GM12878 (cell line): ENCODE data around the gene ITGB5. TPM values are rescaled to one million over a fixed set of nuclear protein-coding genes. Genes with fewer than 3 reads are reported as not detected.
"Not testable (repeated sequence)": the region's sequence is repeated elsewhere in the genome, so short reads cannot be mapped to it uniquely, and the experiment has no call there.

Source experiments
- ATAC-seq: fragments of 200-7000 bp; cut with Tn5 transposase; 3 replicates; pipeline ENCODE4 v1.9.1; 2020; ENCODE audit warnings: mild to moderate bottlenecking, moderate library complexity
- BruUV-seq: library from RNA; stranded (reverse); fragments of 400-500 nt; replicated peaks from 2 replicates; lab custom pipeline; 2021; lab: Mats Ljungman, UMichigan
- CTCF ChIA-PET: fragments of 300-600 bp; sonication (Branson Sonifier 250); formaldehyde crosslinking; extraction: SDS; loops from one replicate; lab custom pipeline; 2021; ENCODE audit warnings: inconsistent platforms; lab: Yijun Ruan, JAX
- POLR2A ChIA-PET: fragments of 350-600 bp; formaldehyde crosslinking; extraction: SDS; loops from one replicate; lab custom pipeline; 2021; ENCODE audit warnings: inconsistent platforms; lab: Charles Lee
- RAD21 ChIA-PET: fragments of 300-600 bp; sonication (Branson Sonifier 250); formaldehyde crosslinking; loops from one replicate; lab custom pipeline; 2023; ENCODE audit warnings: antibody characterized with exemption; ENCODE audit not compliant: unreplicated experiment; lab: Charles Lee
- SMC1A ChIA-PET: fragments of 300-600 bp; sonication (Branson Sonifier 250); formaldehyde crosslinking; loops from one replicate; lab custom pipeline; 2023; ENCODE audit not compliant: unreplicated experiment, uncharacterized antibody; lab: Charles Lee
- DNase-seq: peaks from one replicate; pipeline ENCODE4 v3.0.0-alpha.2; 2011; ENCODE audit warnings: low read depth, low spot score
- FAIRE-seq: peaks from 3 replicates; lab custom pipeline; 2011; peaks lifted over from hg19 to GRCh38; lab: Jason Lieb, UNC
- H2AFZ ChIP-seq: 2 replicates; pipeline ENCODE4 v1.6.0; 2011; ENCODE audit warnings: low read depth, low read length, control low read depth; ENCODE audit not compliant: control insufficient read depth
- H3K27ac ChIP-seq: 2 replicates; pipeline ENCODE4 v1.5.1; 2011; ENCODE audit warnings: control low read depth; ENCODE audit not compliant: control insufficient read depth, insufficient read depth
- H3K27me3 ChIP-seq, 2 experiments: replicated peaks in 1 of 2; 2 replicates each; pipeline versions ENCODE4 v1.6.0 to v1.6.1; 2011; ENCODE audit warnings: low read length in 1 of 2; ENCODE audit not compliant: control insufficient read depth in 2 of 2, insufficient read depth in 2 of 2
- H3K36me3 ChIP-seq, 2 experiments: 2 replicates each; pipeline ENCODE4 v1.5.1; 2011; ENCODE audit warnings: low read length in 1 of 2; ENCODE audit not compliant: control insufficient read depth in 2 of 2, insufficient read depth in 2 of 2
- H3K4me1 ChIP-seq: 2 replicates; pipeline ENCODE4 v1.6.1; 2011; ENCODE audit warnings: mild to moderate bottlenecking, low read length, moderate library complexity, mixed read lengths; ENCODE audit not compliant: control insufficient read depth, insufficient read depth
- H3K4me2 ChIP-seq: 2 replicates; pipeline ENCODE4 v1.6.0; 2011; ENCODE audit warnings: control low read depth; ENCODE audit not compliant: control insufficient read depth, insufficient read depth
- H3K4me3 ChIP-seq: fragments of 200-600 bp; sonication (generic); 2 replicates; pipeline ENCODE4 v1.5.1; 2016
- H3K79me2 ChIP-seq: 2 replicates; pipeline ENCODE4 v1.6.0; 2011; ENCODE audit warnings: low read length; ENCODE audit not compliant: control insufficient read depth, insufficient read depth
- H3K9ac ChIP-seq: 2 replicates; pipeline ENCODE4 v1.8.0; 2011; ENCODE audit warnings: low read length, control low read depth, mixed read lengths; ENCODE audit not compliant: control insufficient read depth, insufficient read depth
- H3K9me3 ChIP-seq: replicated peaks from 3 replicates; pipeline ENCODE4 v1.5.1; 2011; ENCODE audit warnings: mild to moderate bottlenecking, low read length; ENCODE audit not compliant: control insufficient read depth, insufficient read depth
- H4K20me1 ChIP-seq: 2 replicates; pipeline ENCODE4 v1.6.0; 2011; ENCODE audit not compliant: control insufficient read depth, insufficient read depth
- BHLHE40 ChIP-seq, 2 experiments: fragments of 450-650 bp in 1 of 2; IDR thresholded peaks; 2 replicates each; pipeline ENCODE4 v1.6.1; 2011 to 2017; ENCODE audit warnings: low read depth in 2 of 2, borderline replicate concordance in 1 of 2, improper control_type of control experiment in 1 of 2, low read length in 1 of 2, mild to moderate bottlenecking in 1 of 2
- CREM ChIP-seq: IDR thresholded peaks from 2 replicates; pipeline ENCODE4 v1.6.1; 2014; ENCODE audit warnings: antibody characterized with exemption, low read depth
- HCFC1 ChIP-seq: fragments of 150-350 bp; IDR thresholded peaks from 2 replicates; pipeline ENCODE4 v1.6.1; 2014; ENCODE audit warnings: low read length
- MLLT1 ChIP-seq: fragments of 450-650 bp; IDR thresholded peaks from 2 replicates; pipeline ENCODE4 v1.6.1; 2016; ENCODE audit warnings: mild to moderate bottlenecking
- PAX5 ChIP-seq: IDR thresholded peaks from 2 replicates; pipeline ENCODE4 v1.6.1; 2011; ENCODE audit warnings: low read depth, low read length, borderline replicate concordance
- RFX5 ChIP-seq: IDR thresholded peaks from 2 replicates; pipeline ENCODE4 v1.6.1; 2011; ENCODE audit warnings: low read depth, low read length, improper control_type of control experiment
- SMAD5 ChIP-seq: IDR thresholded peaks from 2 replicates; pipeline ENCODE4 v1.6.1; 2016; ENCODE audit warnings: antibody characterized with exemption, low read depth
- TCF3 ChIP-seq: IDR thresholded peaks from 2 replicates; pipeline ENCODE4 v1.6.1; 2012; ENCODE audit warnings: low read depth, mild to moderate bottlenecking, low read length, borderline replicate concordance; ENCODE audit not compliant: insufficient read depth
- YY1 ChIP-seq: IDR thresholded peaks from 2 replicates; pipeline ENCODE4 v1.6.1; 2011; ENCODE audit warnings: low read depth, mild to moderate bottlenecking, low read length
- ZBTB4 ChIP-seq: fragments of 450-650 bp; formaldehyde crosslinking; IDR thresholded peaks from 2 replicates; pipeline ENCODE4 v1.4.0; 2022; ENCODE audit warnings: mild to moderate bottlenecking, moderate library complexity
- ZSCAN29 ChIP-seq: fragments of 450-650 bp; IDR thresholded peaks from 2 replicates; pipeline ENCODE4 v1.6.1; 2017; ENCODE audit warnings: mild to moderate bottlenecking, moderate library complexity
- WGBS: methylation state at CpG from one replicate; pipeline ENCODE4 v1.1.6; 2016; ENCODE audit warnings: low lambda C conversion rate; ENCODE audit not compliant: insufficient replicate concordance, insufficient coverage; ENCODE audit errors: missing lambda C conversion rate; 5-methylcytosine and 5-hydroxymethylcytosine counted together
- in situ Hi-C: fragments of 300-500 bp; cut with MboI; formaldehyde crosslinking; loops from 9 replicates; pipeline ENCODE4 v1.14.3; 2018; ENCODE audit warnings: mixed read lengths
- intact Hi-C: fragments of 100-400 bp; cut with micrococcal nuclease; formaldehyde crosslinking; loops from one replicate; pipeline ENCODE4 v1.14.2; 2022; ENCODE audit not compliant: unreplicated experiment
- polyA plus RNA-seq, 11 experiments: library from polyadenylated mRNA; depleted of rRNA in 4 of 11; unstranded in 6 of 11; stranded (reverse) in 5 of 11; fragments of >200 nt; fragmentation: Nextera tagmentation in 4 of 11; fragmentation: Illumina TruSeq in 1 of 11; extraction: Ambion mirVana in 4 of 11; extraction: Trizol in 1 of 11; gene quantifications; 1 replicate in 1 of 11; 2 replicates in 10 of 11; pipeline versions ENCODE4 v1.2.1 to v1.2.3, GENCODE V29; 2011 to 2016; ENCODE audit warnings: inconsistent platforms in 2 of 11, missing spikeins in 2 of 11, low read depth in 1 of 11
- total RNA-seq, 4 experiments: library from RNA; depleted of rRNA in 3 of 4; stranded (reverse); fragments of >200 nt in 3 of 4; fragmentation: Illumina TruSeq in 1 of 4; extraction: Trizol in 1 of 4; gene quantifications; 2 replicates each; pipeline versions ENCODE4 v1.2.1 to v1.2.3, GENCODE V29; 2013 to 2021

Gene ITGB5
- total and polyA plus RNA-seq, 10 of the 15 experiments (the other 5 are each of a cell fraction or from before 2014, with no cell fraction given), result 0.05 to 10.0 (median 0.83) TPM; not detected in 2

- no peak overlapping the region for H3K9ac ChIP-seq
- no peak overlapping the region for H2AFZ ChIP-seq
- no peaks in the 10 kb centered on the region for H3K36me3 ChIP-seq
- no peaks in the 10 kb centered on the region for H3K79me2 ChIP-seq
- H3K27me3 ChIP-seq, result no peaks in the 10 kb centered on the region
- SMC1A ChIA-PET, result interaction anchor here (0.6 to 1.5 kb wide), 5 partner anchors 8 to 1296 kb away, joined by 3 to 5 read pairs (median 3); no protein-coding TSS in a partner anchor
- POLR2A ChIA-PET, result no interaction called here
- no peak overlapping the region for H3K27ac ChIP-seq
- no peak overlapping the region for H3K4me2 ChIP-seq
- no peak for DNase-seq
- in situ Hi-C loops, result no loop called here
- CTCF ChIA-PET, result interaction anchor here (0.9 to 2.0 kb wide), 3 partner anchors 21 to 110 kb away, joined by 3 to 13 read pairs (median 7); no protein-coding TSS in a partner anchor
- no TSS peak for BruUV-seq
- no peaks in the 10 kb centered on the region for H3K9me3 ChIP-seq
- RAD21 ChIA-PET, result no interaction called here
- no peaks in the 10 kb centered on the region for H4K20me1 ChIP-seq
- TF ChIP-seq CREM (no peak), SMAD5 (no peak), PAX5 (no peak), HCFC1 (no peak), ZSCAN29 (no peak), RFX5 (no peak), YY1 (no peak), ZBTB4 (CRISPR knock-in tag) (no peak), MLLT1 (no peak), BHLHE40 (IDR thresholded peaks at IDR 0.05; ENCODE audit: borderline replicate concordance in 1 of 2, low read depth in 2 of 2, low read length in 1 of 2) (no peak), TCF3 (no peak)
- intact Hi-C loops, result no loop called here
- H3K4me1 ChIP-seq, result no peaks in the 10 kb centered on the region
- no peak overlapping the region for H3K4me3 ChIP-seq
- peak; percentile 23; the same call in 2 of the 3 replicates for ATAC-seq
- FAIRE-seq, result no peak
- WGBS, result 67% methylated on average over 4 of the region's 4 CpGs
Observed at GRCh38 chr3:124791142-124791541, 96.0 kb downstream of the ITGB5 start.

- ChIA-PET RAD21 (interaction anchor here (2.0 kb wide), 1 partner anchor 28 kb away, joined by 12 read pairs; no protein-coding TSS in a partner anchor), CTCF (interaction anchor here (5.4 to 7.0 kb wide), 3 partner anchors 19 to 113 kb away, joined by 59 to 96 read pairs (median 80); no protein-coding TSS in a partner anchor), SMC1A (interaction anchor here (1.4 to 7.1 kb wide), 3 partner anchors 19 to 42 kb away, joined by 5 to 88 read pairs (median 22); no protein-coding TSS in a partner anchor)
- H3K27me3 ChIP-seq, FAIRE-seq, H3K4me2 ChIP-seq, H3K27ac ChIP-seq, BruUV-seq, H4K20me1 ChIP-seq, POLR2A ChIA-PET, DNase-seq, H3K4me3 ChIP-seq, H2AFZ ChIP-seq, H3K9me3 ChIP-seq, ATAC-seq, H3K9ac ChIP-seq, H3K79me2 ChIP-seq, in situ Hi-C loops, H3K36me3 ChIP-seq, intact Hi-C loops: not testable (repeated sequence)
- 83% methylated on average over 4 of the region's 5 CpGs for WGBS
- H3K4me1 ChIP-seq, result peaks cover 15% of the 10 kb centered on the region
Observed at GRCh38 chr3:124789103-124789502, 98.1 kb downstream of the ITGB5 start.
